DMS53 treated with DMSO at 0.1 percent for 48 hours (cell line): ENCODE results near the gene MCTP1.
"Not testable (repeated sequence)": the region's sequence is repeated elsewhere in the genome, so short reads cannot be mapped to it uniquely, and the experiment has no call there.

ENCODE experiments used
- DNase-seq: peaks from one replicate; lab custom pipeline; 2025; ENCODE audit not compliant: unreplicated experiment; lab: John Stamatoyannopoulos, UW

The MCTP1 gene

DNA sequence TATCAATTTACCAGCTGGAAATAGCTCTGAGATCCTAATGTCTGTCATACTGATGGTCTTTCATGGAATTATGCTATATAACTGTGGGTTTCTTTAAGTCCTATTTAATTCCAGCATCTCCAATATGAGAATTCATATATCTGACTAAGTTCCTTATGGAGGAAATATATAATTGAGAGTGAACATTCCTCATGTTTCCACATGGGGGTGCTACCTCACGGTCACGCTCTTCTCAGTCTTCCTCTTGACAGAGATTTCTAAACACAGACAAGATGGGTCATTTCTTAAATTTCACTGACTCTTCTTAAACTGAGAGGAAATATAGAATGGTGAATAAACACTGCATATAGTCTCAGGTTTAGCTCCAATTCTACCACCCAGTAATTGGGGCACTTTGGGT, 454.4 kb downstream of the MCTP1 start:
- peak; percentile 4 for DNase-seq

DNA sequence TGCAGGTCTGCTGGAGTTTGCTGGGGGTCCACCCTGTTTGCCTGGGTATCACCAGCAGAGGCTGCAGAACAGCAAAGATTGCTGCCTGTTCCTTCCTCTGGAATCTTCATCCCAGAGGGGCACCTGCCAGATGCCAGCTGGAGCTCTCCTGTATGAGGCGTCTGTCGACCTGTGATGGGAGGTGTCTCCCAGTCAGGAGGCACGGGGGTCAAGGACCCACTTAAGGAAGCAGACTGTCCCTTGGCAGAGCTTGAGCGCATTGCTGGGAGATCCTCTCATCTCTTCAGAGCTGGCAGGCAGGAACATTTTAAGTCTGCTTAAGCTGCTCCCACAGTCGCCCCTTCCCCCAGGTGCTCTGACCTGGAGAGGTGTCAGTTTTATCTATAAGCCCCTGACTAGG, 456.7 kb downstream of the MCTP1 start:
- DNase-seq = not testable (repeated sequence)

DNA sequence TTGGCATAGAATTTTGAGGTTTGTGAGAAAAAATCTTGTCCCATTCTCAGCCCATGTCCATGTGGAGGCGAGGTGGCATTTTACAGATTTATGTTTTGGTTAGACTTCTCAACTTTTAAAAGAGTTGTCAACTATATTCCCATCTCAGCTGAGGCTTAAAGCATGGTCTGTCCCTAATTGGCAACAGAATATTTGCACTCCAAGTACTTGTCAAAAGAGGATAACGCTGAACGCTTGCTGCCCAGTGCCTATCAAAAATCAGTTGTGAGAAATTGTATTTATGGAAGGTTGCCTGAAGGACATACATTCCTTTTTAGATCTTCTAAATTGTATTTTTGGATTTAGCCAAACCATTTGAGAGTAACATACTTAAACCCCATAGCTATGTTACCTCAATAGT, 464.4 kb downstream of the MCTP1 start:
- DNase-seq = no peak

DNA sequence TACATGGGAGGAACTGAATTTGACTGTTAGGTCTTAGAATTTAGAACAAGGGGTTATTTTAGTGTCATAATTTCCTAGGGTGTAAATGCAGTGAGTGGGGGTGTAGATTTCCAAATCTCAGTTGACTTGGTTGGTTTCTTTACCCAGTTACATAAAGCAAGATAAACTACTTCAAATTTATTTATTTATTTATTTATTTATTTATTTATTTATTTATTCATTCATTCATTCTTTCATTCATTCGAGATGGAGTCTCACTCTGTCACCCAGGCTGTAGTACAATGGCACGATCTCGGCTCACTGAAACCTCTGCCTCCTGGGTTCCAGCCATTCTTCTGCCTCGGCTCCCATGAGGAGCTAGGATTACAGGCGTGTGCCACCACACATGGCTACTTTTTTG, 466.0 kb downstream of the MCTP1 start:
- DNase-seq = no peak

DNA sequence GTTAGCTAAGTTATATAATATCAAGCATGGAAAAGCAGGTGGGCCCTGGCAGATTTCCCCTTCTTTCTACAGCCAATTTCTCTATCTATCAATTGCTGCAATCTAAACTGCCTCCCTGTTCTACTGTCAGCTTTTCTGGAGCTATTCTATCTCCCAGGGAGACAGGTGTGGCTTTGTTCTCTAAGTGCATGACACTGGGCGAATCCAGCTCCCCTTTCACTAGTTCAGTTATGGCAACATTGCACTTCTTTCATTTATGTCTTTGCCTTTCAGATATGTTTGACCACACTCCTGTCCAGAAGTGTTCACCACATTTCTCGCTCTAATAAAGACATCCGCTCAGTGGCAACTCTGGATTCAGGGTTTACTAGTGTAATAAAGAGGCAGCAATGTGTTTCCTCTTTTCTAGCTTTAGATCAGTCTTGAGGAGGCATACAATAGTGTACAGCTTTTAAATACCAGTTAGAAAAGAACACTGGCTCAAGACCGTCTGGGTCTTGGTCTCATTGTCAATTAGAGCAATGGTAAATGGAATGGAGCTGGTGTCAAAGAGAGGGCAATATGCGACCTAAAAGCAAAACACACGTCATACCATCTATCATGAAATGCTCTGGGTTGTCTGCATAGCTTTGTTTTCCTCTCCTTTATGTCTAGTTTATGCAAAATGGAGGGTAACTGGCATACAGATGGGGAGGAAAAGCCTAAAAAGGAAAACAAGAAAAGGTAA, 469.4 kb downstream of the MCTP1 start:
- DNase-seq = no peak

DNA sequence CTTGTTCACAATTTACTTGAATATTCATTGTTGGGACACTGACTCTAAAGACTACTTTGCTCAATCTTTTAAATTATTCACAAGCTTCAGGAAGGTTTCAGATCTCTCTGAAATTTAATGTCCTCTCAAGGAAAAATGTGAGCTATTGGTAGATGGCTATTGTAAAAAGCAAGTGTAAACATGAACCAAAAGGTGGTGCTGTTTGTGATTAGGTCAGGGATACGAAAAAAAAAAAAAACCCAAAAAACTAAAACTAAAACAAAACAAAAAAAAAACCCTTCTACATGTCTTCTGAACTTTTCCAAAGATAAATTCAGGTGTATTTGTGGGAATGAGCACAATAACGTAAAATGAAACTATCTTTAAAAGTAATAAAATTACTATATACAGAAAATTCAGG, 472.7 kb downstream of the MCTP1 start:
- no peak for DNase-seq

DNA sequence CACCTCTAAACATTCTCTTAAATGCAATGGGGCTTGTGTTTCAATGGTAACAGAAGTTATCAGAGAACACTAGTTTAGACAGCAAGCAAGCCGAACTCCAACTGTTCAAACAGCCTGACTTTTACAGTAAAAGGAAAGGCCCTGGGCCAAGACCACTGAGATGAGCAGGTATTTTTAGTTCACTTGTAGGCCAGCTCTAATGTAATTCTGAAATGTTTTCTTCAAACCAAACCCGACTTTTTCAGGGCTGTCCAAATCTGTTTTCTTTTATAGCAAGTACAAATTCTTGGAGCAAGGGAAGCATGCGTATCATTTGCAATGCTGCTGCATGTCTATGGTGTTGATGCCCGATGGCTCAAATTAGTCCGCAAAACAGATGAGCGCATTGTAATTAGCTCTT, 473.6 kb downstream of the MCTP1 start:
- DNase-seq = no peak

DNA sequence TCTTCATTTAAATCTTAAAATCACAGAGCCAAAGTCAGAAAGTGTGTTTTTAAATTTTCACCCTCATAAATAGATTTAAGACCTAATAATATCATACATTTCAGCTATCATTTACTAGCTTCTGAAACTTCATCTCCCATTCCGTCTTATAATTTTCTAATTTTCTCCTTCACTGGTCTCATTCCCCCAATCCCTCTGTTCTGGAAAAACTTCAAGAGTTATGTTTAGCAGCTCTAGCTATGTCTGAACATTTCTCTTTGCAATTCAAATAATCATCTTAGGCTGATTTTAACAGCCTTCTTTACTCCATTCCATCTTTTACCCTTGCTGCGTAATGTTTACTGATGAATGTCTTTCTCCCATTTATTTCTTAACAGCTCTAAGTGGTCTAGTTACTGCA, 474.0 kb downstream of the MCTP1 start:
- DNase-seq = no peak

DNA sequence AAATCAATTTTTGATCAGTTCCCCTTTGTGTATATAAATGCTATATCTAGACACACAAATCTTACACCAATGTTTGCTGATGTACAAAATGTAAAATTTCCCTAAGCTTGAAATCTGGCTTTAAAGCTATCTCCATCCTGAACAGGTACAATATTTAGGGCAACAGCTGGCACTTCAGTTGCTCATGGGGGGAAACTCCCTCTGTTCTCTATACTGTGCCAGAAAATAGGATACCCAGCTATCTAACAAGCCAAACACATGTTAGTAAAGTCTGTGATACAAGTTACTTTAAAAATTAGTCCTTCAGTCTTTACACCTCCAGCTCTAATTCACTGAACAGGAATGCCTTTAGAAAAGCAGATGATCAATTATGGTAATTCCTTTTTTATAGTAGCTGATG, 474.6 kb downstream of the MCTP1 start:
- DNase-seq = no peak

DNA sequence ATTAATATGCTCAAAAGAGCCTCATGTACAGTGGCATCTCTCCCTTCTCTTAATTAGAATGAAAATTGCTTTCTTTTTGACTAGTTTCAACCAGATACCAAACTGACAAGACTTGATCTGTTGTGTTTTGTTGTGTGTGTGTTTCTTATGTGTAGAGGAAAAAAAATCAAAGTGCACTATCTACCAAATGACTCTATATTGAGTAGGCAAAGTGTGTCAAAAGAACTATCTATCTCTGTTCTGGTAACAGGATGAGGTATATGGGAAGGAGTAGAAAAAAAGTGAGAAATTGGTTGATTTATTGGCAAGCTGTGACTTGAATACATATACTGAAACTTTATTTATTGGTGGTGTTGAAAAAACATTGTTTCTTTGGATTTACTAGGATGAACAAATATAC, 476.4 kb downstream of the MCTP1 start:
- no peak for DNase-seq

DNA sequence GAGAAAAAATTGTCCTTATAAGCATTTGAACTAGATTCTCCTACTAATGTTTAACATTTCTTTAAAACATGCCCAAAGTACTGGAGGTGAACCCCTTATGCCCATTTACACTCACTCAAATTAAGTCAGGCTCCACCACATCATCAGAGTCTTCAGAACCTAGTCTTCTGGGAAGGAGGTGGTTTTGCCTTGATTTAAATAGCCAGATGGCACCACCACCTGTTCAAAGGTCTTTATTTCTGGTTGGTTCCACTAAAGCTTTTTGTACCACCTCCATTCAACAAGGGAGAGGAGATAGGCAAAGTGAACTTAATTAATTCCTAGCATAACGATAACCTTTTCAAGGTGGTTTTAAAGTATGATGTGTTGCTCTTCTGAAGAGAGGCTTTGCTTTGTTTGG, 476.9 kb downstream of the MCTP1 start:
- no peak for DNase-seq

DNA sequence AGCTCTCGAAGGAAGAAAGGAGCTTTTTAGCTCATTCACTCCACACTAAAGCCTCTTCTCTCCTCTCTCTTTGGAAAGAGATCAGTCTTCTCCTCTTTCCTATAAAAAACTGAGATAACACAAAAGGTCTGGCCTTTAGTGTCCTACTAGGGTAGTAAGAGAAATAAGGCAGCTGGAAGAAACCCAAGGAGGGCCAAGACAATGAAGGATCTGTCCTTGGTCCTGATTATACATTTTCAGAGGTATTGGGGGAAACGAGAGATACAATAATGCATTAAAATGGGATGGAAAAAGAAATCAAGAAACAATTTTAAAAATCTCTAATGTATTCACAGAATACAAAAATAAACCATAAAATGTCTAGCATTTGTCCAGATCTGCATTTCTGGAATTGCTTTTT, 482.4 kb downstream of the MCTP1 start:
- no peak for DNase-seq

DNA sequence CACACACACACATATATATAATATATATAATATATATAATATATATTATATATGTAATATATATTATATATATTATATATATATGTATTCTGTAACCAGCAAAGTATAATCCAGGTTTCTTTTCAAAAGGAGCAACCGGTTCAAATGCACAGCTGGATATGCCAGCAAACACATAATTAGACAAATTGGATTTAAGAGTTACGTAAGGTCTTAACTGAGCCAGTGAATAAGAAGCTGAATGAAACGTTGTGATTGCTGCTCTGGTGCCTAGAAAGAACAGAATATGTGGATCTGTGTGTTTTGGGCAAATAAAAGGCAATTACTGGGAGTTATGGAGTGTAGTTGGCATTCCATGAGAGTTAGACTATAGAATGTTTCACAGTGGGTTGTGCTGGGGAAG, 488.3 kb downstream of the MCTP1 start:
- DNase-seq = no peak

DNA sequence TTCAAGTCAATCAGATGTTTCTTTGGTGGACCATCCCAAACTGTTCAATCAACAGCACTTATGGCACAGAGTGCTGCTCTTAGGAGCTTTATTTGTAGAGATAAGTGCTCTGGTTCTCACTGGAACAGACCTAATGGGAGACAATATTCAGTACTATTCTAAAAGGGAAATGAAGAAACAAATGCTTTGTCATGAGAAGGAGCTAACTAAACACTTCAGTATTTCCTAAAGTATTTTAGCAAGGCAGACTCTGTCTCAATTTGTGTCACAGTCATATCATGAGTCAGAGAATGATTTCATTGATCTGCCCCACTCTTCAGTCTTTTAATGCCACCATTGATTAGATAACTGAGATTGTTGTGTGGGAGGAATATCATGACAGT, 491.1 kb downstream of the MCTP1 start:
- no peak for DNase-seq

DNA sequence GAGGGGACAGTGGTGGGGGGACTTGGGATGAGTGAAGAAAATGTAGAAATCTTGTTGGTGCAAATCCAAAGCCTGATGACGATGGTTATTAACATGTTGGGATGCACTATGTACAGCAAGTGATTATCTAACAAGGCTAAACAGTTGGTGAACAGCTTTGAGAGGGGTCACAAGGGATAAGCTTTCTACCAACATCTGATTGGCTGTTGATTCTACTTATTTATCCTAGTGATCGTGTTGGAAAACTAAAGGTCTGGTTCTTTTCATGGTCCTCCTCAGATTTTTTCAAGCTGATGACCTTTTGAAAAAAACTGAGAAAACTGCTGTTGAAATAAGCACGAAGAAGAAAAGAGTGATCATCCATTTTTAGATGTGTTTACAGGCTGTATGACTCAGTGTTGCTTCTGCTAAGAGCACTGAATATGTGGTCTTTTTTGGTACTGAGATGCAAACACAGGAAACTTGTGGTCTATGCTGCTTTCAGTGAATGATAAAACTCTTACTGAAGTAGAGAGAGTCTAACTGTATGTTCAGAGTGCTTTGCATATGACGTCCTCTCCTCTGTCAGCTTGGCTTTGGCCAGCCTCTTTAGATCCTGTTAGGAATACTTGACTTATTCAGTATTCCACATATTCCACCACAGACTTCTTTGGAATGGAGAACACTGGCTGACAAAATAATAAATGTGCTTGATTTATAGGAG, 491.6 kb downstream of the MCTP1 start:
- DNase-seq = no peak

DNA sequence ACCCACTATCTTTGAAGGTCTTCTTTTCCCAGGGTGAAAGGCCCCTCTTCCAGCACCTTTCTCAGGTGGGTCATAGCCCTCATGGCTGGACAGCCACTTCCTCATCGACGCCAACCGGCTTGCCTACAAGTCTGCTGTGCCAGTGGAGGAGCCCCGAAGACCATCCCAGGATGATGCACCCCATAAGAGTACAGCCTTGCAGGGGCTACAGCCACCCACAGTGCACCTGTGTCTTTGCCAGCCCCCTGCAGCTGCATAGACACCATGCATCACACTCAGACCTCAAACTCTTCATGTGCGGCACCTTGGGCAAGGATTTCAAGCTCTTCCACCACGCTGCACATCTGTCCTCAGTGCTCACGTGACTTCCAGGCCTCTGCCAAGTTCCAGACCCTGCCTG, 493.1 kb downstream of the MCTP1 start:
- no peak for DNase-seq

DNA sequence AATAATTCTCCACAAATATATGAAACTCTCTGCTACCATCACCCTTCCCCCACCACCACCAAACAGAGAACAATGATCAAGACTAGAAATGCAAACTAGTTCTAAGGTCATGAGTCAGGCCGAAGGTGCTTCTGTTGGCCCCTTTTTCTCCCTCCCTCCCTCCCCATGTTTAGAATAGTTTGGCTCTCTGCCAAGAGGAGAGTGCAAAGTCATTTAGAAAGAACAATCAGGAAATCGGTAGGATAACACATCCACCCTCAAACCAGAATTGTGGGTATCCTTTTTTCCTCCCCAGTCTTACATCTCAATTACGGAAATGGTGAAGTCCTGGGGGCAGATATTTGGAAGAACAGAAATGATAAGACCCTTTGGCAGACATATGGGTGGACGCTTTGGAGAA, 496.4 kb downstream of the MCTP1 start:
- no peak for DNase-seq

DNA sequence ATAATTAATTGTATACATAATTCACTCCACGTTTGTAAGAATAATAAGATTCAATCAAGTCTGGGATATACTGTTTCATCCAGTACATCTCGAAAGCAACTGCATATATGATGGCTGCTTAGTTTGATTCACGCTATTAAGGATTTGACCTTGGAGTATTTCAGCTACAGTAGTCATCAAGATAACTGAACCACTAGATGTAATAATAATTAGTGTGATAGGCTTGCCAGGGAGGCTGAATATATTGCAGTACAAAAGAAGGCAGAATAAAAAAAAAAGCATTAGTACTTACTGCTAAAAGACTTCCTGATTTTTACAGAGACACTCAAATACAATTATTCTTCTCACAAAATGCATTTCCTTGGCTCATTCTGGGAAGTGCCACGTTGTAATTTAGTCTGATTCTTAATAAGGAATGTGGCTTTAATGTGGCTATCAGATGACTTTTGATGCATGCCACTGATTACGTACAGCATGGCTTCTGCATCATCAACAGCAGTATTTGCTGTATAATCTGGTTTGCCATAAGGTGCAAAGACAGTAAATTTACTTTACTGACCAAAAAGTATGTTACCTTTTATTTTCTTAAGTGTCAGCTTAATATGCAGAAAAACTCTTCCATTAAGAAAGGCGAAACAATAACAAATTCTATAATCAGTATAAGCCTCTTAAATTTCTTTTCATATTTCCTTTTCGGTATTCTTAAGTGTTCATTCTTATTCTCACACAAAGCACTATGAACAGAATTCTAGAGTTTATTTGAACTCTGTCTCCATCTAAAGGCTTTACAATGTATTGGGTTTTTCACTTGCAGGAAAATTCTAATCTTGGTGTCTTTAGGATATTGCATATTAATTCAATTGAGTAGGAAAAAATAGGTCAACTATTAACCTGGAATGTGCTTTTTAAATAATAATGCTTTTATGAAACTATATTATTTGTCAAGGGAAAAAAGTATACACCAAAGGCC, 500.1 kb downstream of the MCTP1 start:
- no peak for DNase-seq

DNA sequence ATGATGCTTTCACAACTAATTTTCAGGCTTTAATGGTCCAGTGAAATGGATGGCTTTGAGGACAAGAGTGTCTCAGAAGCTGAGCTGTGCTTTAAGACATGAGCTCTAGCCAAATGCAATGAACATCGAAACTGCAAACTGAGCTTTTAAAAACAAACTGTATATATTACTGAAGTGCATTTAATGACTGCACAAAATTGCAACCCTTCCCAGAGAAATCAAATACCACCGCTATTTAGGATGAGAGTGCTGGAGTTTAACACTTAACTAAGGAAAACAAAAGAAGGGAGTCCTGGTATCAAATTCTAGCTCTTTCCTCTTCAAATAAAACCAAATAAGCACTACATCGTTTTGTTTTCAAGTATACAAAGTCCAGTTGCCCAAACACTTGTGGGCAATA, 502.5 kb downstream of the MCTP1 start:
- DNase-seq = no peak

DNA sequence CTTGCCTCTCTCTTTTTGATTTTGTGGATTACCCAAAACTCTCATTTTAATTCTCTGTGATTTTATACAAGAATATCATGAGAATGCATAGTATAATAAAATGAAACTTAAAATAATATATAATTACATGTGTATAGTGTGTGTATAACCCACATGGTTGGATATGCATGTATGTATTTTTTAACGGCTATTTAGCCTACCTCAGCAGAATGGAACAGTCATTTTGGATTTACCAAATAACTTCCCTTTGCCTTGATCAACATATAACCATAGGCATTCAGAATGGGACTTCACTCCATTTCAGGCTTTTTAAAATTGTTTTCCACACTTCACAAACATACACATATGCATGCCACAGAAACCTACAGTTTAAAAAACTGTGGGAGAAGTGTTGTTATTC, 505.2 kb downstream of the MCTP1 start:
- DNase-seq = no peak

DNA sequence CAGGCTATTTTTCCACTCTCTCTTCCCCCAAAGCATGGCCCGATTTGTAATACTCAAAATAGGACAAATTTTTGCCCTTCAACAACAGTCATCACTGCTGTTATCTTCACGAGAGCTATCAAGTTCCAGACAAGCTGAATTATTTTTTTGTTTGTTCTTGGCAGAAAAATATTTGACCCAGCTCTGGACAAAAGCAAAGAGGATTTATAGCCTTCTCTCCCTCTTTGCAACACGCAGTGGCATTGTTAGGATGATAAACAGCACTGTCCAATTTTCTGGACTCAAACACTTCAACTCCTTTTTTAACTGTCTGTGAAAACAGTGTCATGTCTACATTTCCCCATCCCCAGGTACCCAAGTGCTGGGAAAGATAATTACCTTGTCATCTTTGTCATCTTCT, 506.2 kb downstream of the MCTP1 start:
- no peak for DNase-seq

DNA sequence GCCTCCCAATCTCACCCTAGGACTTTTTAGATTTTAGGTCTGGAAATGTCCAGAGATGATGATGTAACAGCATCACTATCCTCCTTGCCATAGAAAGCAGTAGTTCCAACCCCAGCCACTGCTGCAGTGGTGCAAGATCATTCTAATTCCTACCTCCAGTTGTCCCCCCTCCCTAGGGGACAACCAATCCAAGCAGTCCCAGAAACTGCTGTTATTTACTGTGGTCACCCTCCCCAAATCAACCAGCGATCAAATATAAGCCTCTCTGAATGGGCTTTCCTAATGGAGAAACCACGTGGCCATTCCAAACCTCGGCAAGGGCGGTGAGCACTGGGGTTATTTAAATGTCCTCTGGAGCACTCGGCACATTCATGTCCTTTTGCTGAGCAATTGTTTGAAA, 506.6 kb downstream of the MCTP1 start:
- no peak for DNase-seq
